ENCODE results near the gene RAB7B. TPM values are rescaled to one million over a fixed set of nuclear protein-coding genes. Genes with fewer than 3 reads are reported as not detected.

The RAB7B gene
- total and polyA plus RNA-seq, 12 donors, result 0.17 to 3.5 (median 0.82) TPM

DNA sequence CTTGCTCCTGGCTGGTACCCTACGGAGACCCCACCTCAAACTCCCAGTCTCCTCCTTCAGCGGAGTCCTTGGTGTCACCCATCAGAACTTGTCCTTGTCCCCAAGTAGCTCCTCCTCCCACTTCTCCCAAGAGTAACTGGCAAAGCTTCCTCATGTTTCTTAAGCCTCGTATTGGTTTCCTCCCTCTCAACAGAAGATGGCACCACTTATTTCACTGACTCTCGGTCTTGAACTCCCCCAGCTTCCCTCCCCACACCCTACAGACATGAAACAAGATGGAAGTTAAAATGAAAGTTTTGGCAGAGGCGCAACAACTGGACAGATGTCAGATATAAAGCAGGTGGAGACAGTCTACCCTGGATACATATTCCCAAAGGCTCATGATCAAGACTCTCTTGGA lies 13.4 kb downstream of the RAB7B start:
- no peak overlapping the region for H3K27ac ChIP-seq
- no peaks in the 10 kb centered on the region for H3K36me3 ChIP-seq (replicated peaks in 1 of 2)
- no peaks in the 10 kb centered on the region for H3K4me1 ChIP-seq (replicated peaks in 1 of 2)
- no peak overlapping the region for H3K4me3 ChIP-seq
- H3K9me3 ChIP-seq (replicated peaks in 1 of 3), result no peaks in the 10 kb centered on the region
- no peaks in the 10 kb centered on the region for H3K27me3 ChIP-seq
- TF ChIP-seq, protein P1, sequence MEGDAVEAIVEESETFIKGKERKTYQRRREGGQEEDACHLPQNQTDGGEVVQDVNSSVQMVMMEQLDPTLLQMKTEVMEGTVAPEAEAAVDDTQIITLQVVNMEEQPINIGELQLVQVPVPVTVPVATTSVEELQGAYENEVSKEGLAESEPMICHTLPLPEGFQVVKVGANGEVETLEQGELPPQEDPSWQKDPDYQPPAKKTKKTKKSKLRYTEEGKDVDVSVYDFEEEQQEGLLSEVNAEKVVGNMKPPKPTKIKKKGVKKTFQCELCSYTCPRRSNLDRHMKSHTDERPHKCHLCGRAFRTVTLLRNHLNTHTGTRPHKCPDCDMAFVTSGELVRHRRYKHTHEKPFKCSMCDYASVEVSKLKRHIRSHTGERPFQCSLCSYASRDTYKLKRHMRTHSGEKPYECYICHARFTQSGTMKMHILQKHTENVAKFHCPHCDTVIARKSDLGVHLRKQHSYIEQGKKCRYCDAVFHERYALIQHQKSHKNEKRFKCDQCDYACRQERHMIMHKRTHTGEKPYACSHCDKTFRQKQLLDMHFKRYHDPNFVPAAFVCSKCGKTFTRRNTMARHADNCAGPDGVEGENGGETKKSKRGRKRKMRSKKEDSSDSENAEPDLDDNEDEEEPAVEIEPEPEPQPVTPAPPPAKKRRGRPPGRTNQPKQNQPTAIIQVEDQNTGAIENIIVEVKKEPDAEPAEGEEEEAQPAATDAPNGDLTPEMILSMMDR (IDR thresholded peaks at IDR 0.05), result no peak
- no peak for TF ChIP-seq POLR2A (IDR thresholded peaks at IDR 0.05)
- intact Hi-C loops (cut with DNase I), result loop anchor here in 1 of 2 donors (5.0 kb wide), 1 partner anchor 118 kb away; no protein-coding TSS in a partner anchor
- 78 to 84% (median 83%) methylated on average over 5 of the region's 5 CpGs for WGBS, 4 donors
- DNase-seq, result no peak

DNA sequence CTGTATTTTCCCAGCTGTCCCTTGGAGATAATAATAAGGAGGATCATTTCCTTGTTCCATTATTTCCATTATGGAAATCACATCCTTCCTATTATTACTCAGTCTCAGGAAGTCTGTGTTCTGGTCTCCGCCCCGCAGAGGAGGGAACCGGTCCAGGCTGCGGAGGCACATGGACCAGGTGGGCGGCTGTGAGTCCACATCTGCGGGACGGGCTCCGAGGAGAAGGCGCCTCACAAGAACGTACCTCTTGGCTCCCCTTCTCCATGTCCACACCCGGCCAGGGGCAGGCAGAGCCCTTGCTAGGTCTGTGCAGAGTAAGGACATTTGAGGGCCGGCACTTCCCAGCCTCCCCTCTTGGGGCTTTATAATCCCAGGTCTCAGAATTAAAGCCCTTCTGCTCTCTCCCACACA lies 14.6 kb downstream of the RAB7B start:
- intact Hi-C loops (cut with DNase I), result loop anchor here in 1 of 2 donors (5.0 kb wide), 1 partner anchor 119 kb away; no protein-coding TSS in a partner anchor
- Histone ChIP-seq H3K27ac (no peak overlapping the region), H3K9me3 (replicated peaks in 1 of 3) (no peaks in the 10 kb centered on the region), H3K27me3 (no peaks in the 10 kb centered on the region), H3K4me3 (no peak overlapping the region), H3K4me1 (replicated peaks in 1 of 2) (peaks cover 4 to 8% of the 10 kb centered on the region in 2 donors), H3K36me3 (replicated peaks in 1 of 2) (no peaks in the 10 kb centered on the region)
- 78 to 88% (median 85%) methylated on average over 12 of the region's 12 CpGs for WGBS, 4 donors
- DNase-seq, result no peak
- TF ChIP-seq, protein P1 (IDR thresholded peaks at IDR 0.05), result no peak
- TF ChIP-seq POLR2A (IDR thresholded peaks at IDR 0.05), result no peak

DNA sequence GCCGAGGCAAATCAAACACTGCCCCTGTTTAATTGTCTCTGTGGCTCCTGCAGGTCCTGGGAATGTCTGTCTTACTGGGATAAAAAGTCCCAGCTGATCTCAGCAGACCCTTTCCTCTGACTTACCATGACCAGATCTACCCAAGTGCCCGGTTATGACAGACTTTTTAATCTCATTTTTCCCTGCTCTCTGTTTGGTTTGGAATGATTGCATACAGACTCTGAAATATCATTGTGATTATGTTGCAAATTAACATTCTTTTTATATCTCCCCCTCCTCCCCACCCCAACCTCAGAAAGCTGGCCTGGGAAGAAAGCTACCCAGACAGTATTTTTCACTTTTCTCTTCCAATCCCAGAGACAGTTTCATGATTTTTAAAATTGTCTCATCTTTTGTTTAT lies 16.3 kb downstream of the RAB7B start:
- no peak for TF ChIP-seq POLR2A (IDR thresholded peaks at IDR 0.05)
- TF ChIP-seq, protein P1 (IDR thresholded peaks at IDR 0.05), result no peak
- H3K36me3 ChIP-seq (replicated peaks in 1 of 2), result no peaks in the 10 kb centered on the region
- no peak overlapping the region for H3K4me3 ChIP-seq
- intact Hi-C loops (cut with DNase I), result loop anchor here in 1 of 2 donors (5.0 kb wide), 1 partner anchor 120 kb away; no protein-coding TSS in a partner anchor
- H3K27me3 ChIP-seq, result no peaks in the 10 kb centered on the region
- H3K27ac ChIP-seq, result no peak overlapping the region
- WGBS, 4 donors, result 66 to 79% (median 74%) methylated on average over 2 of the region's 2 CpGs
- no peaks in the 10 kb centered on the region for H3K9me3 ChIP-seq (replicated peaks in 1 of 3)
- DNase-seq, result no peak
- peaks cover 4 to 9% of the 10 kb centered on the region in 2 donors for H3K4me1 ChIP-seq (replicated peaks in 1 of 2)

DNA sequence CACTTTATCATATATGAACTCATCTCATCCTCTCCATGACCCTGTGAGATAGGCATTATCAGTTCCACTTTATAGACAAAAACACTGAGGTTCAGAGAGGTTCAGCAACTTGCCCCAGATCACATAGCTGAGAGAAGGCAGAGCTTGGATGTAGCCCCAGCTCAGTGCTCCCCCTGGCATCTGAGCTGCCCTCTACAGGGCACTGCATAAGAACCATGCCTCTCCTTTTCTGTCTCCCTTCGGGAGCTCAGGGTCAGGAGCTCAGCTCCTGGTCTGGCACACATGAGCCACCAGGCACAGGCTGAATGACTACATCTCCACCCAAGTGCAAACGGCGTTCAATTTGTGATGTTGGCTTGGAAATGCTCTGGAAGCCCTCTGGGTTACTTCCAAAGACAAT lies 16.9 kb downstream of the RAB7B start:
- no peak for DNase-seq
- TF ChIP-seq, protein P1 (IDR thresholded peaks at IDR 0.05), result no peak
- TF ChIP-seq POLR2A (IDR thresholded peaks at IDR 0.05), result no peak
- Histone ChIP-seq H3K27ac (no peak overlapping the region), H3K36me3 (replicated peaks in 1 of 2) (no peaks in the 10 kb centered on the region), H3K4me1 (replicated peaks in 1 of 2) (peaks cover 4 to 9% of the 10 kb centered on the region in 2 donors), H3K4me3 (no peak overlapping the region), H3K27me3 (no peaks in the 10 kb centered on the region), H3K9me3 (replicated peaks in 1 of 3) (no peaks in the 10 kb centered on the region)
- 51 to 73% (median 66%) methylated on average over 2 to 3 of the region's 3 CpGs for WGBS, 4 donors
- intact Hi-C loops (cut with DNase I), result loop anchor here in 1 of 2 donors (5.0 kb wide), 1 partner anchor 121 kb away; no protein-coding TSS in a partner anchor
